Ovary (tissue), 3 donors: Measurements from ENCODE around the gene GMEB2.

ENCODE experiments used
- CTCF ChIP-seq, 3 donors: fragments of 450-650 bp in 2 of 3; fragments of 200-600 bp in 1 of 3; IDR thresholded peaks; one replicate each; pipeline versions ENCODE4 v1.5.1 to v1.8.0; 2016 to 2022; ENCODE audit warnings: antibody characterized with exemption in 3 of 3, mild to moderate bottlenecking in 1 of 3
- EP300 ChIP-seq: sonication (generic); formaldehyde crosslinking; IDR thresholded peaks from one replicate; pipeline ENCODE4 v1.6.1; 2017; ENCODE audit warnings: antibody characterized with exemption
- POLR2A ChIP-seq: fragments of 450-650 bp; IDR thresholded peaks from one replicate; pipeline ENCODE4 v1.6.1; 2017; ENCODE audit warnings: antibody characterized with exemption, mild to moderate bottlenecking, moderate library complexity
- donor health status: DM: no; HTN: no; CAD: no.

- TF ChIP-seq CTCF (IDR thresholded peaks at IDR 0.05) (no peak), POLR2A (no peak), EP300 (no peak)
Measured at GRCh38 chr20:63612276-63612931, 14.5 kb downstream of the GMEB2 start.
